ENCODE data around the gene MAGT1.
A peak's percentile ranks its signal among the peaks of the same experiment; 100 is the strongest.
"Not testable (repeated sequence)": the region's sequence is repeated elsewhere in the genome, so short reads cannot be mapped to it uniquely, and the experiment has no call there.

Gene MAGT1

DNA sequence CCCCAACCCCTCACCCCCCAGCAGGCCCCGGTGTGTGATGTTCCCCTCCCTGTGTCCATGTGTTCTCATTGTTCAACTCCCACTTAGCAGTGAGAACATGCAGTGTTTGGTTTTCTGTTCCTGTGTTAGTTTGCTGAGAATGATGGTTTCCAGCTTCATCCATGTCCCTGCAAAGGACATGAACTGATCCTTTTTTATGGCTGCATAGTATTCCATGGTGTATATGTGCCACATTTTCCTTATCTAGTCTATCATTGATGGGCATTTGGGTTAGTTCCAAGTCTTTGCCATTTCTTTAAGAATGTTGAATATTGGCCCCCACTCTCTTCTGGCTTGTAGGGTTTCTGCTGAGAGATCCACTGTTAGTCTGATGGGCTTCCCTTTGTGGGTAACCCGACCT is 73.2 kb downstream of the MAGT1 start:
- not testable (repeated sequence) for DNase-seq

DNA sequence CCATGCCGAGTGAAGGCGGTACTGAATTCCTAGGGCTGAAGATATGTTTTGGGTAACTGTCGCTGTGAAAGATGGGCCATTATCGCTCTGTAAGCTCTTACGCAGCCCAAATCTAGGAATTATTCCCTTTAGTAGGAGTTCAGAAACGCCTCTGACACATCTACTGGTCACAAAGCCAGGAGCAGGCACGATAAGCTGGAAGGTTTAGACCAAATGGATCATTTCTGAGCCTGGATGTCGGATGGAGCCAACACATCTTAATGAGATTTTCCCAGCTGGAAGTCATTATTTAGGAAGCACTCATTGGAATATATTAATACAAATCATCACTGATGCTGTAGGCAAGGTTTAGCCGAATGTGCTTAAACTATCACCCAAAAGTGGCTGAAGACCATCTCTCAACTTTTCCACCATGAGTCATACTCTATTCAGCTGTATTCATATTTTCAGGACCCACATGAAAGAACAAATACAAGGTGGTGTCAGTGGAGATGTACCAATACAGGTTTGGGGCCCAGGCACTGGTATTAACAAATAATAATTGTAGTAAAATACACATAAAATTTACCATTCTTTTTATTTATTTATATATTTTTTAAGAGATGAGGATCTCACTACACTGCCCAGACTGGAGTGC is 75.0 kb downstream of the MAGT1 start:
- no peak for DNase-seq

DNA sequence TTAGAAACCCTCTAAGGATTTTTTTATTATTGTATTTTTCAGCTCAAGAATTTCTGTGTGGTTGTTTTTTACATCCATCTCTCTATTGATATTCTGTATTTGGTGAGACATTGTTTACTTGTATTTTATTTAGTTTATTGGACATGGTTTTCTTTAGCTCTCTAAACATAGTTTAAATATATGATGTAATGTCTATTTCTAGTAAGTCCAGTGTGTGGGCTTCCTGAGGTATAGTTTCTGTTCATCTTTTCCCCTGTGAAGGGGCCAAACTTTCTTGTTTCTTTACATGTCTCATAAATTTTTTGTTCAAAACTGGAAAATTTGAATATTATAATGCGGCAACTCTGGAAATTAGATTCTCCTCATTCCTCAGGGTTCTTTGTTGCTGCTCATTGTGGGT is 81.0 kb downstream of the MAGT1 start:
- no peak for DNase-seq

DNA sequence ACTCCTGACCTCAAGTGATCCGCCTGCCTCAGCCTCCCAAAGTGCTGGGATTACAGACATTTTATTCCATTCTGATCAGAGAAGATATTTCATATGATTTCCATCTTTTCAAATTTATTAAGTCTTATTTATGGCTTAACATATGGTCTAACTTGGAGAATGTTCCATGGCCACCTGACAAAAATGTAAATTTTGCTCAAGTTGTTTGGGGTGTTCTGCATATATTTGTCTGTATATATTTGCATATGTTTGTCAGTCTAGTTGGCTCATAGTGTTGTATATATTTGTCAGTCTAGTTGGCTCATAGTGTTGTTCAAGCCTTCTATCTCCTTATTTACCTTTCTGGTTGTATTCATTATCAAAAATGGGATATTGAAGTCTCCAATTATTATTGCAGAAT is 93.0 kb downstream of the MAGT1 start:
- no peak for DNase-seq

DNA sequence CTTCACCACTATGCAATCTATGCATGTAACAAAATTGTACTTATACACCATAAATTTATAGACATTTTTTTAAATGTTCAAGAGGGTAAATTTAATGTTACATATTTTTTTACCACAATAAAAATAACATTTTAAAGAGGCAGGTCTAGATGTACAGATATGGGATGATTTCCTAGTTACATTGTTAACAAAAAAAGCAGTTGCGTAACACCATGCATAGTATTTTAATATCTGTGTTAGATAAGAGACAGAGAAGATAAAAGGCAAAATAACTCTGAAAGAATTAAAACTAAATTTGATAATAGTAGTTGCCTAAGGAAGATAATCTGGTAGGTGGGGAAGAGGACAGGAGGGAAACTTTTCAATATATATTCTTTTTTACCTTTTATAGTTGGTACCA is 100.1 kb downstream of the MAGT1 start:
- no peak for DNase-seq

DNA sequence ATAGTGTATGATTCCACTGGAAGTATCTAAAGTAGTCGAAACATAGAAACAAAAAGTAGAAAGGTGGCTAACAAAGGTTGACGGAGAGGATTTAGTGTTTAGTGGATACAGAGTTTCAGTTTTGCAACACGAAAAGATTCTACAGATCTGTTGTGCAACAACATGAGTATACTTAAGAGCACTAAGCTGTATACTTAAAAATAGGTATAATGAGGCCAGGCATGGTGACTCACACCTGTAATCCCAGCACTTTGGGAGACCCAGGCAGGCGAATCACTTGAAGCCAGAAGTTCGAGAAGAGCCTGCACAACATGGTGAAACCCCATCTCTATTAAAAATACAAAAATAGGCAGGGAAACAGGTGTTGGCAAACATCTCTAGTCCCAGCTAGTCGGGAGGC is 101.3 kb downstream of the MAGT1 start:
- DNase-seq, result no peak

DNA sequence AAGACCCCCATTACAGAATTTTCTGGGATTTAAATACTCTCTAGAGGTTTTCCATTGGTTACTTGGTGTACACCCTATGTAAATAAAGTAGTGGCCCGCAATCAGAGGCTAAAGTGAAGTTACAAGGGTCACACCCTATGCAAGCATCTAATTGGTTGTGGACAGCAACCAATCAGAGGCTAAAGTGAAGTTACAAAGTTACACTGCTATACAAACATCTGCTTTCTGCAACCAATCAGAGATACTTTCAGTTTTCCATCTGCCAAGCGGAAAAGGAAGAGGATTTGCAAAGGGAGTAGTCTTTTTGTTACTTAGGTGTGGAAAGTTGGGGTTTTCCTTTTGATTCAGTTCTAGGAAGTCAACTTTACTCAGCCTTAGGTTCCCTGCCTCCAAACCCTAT is 107.2 kb downstream of the MAGT1 start:
- no peak for DNase-seq

DNA sequence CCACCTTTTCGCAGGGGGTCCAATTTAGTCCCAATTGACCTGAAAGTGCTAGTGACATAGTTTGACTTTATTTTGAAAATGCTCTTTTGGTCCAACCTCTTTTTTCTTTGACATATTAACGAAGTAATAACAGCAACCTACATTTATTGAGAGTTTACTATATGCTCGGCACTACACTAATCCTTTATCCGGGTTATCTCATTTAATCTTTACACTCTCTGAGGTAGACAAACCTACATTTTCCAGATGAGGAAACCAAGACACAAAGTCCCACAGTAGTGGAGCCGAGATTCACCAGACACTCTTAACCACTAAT is 108.9 kb downstream of the MAGT1 start:
- DNase-seq, result no peak

DNA sequence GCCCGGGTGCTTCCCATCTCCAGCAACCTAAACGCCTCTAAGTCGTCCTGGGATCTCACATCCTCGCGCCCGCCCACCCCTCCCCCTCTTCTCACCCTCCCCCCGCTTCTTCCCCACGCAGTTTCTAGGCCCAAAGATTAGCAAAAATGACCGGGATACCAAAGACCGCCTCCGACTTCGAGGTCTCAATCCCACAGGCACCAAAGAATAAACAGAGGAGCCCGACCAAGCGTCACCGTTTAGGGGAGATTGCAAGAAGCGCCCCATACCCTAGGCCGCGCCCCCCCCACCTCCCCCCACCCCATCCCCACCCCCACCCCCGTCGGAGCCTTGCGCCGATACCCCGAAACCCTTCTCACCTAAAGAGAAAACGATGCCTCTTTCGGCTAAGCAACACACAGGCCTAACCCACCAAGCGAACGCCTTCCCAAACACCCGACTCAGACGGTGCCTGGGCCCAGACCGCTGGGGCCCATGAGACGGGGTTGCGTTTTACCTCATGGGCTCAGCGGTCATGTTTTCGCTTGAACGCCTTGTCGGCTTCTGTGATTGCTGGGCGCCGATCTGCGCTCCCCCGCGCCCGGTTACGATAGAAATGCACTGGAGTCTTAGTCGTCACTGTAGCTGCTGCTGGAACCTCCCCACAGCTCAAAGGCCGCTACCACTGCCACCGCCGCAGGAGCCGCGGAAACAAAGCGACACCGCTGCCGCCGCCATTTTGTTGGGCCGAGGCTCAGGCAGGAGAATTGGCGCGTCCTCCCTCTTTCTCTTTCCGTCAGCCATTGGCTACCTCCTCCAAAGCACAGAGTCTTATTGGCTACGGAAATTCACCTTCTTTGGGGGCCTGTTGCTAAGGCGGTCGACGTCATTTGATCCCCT is 109.5 kb downstream of the MAGT1 start, which contains the start of gene ATRX:
ATRX (minus strand) TSS at position 731 of the 879 bp plus-strand sequence; CDS start at position 516, 215 bp downstream.
- DNase-seq, result peak; percentile 85

DNA sequence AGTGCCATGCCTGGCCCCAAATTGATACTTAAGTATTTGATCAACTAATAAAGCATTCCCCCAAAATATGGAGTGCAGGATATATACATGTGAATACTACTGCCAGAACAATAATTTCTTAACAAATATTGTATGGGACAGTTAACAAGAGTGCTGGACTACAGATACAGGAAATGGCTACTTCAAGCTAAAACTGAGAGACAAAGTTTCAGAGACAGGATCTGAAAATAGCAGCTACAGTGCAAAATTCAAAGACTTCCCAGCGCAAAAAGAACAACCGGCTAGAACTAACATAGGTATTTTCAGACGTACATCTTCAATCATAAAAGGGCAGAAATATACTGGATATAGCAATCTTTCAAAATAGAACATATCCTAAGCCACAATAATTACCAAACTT is 115.5 kb downstream of the MAGT1 start:
- no peak for DNase-seq

DNA sequence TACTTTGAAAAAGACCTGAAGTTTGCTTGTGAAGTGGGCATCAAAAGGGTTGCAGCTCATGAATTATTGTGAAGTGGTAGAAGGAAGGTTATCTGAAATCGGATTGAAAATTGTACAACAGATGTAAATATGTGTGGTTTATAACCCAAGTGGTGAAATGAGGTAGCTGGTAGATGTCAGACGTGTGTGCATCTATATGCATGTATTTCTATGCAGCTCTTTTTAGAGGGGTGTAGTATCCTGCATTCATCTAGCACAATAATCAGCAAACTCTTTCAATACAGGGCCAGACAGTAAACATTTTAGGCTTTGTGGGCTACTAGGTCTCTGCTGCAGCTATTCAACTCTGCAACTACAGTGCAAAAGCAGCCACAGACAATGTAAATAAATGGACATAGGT is 118.6 kb downstream of the MAGT1 start:
- DNase-seq, result no peak

Measured in RPMI8226 (cell line).